Measurements from ENCODE around the gene ARL11. TPM values are rescaled to one million over a fixed set of nuclear protein-coding genes. Genes with fewer than 3 reads are reported as not detected.
"Not testable (repeated sequence)": the region's sequence is repeated elsewhere in the genome, so short reads cannot be mapped to it uniquely, and the experiment has no call there.

ARL11 gene
- total RNA-seq, 4 donors from 2014 or later, result 0.20 to 0.87 (median 0.25) TPM

- Histone ChIP-seq H3K4me3 (no peak overlapping the region), H3K27me3 (no peaks in the 10 kb centered on the region), H3K4me1 (no peaks in the 10 kb centered on the region), H3K27ac (no peak overlapping the region), H3K36me3 (no peaks in the 10 kb centered on the region), H3K9me3 (no peaks in the 10 kb centered on the region)
- DNase-seq (ENCODE audit: low spot score in 2 of 2), result no peak
- TF ChIP-seq EP300 (IDR thresholded peaks at IDR 0.05), result no peak
- 69 to 85% methylated on average over 2 of the region's 2 CpGs for WGBS, 2 donors
Observed at GRCh38 chr13:49596221-49596620, 32.1 kb upstream of the ARL11 start.

- no peaks in the 10 kb centered on the region for H3K4me1 ChIP-seq
- no peak for DNase-seq (ENCODE audit: low spot score in 2 of 2)
- no peaks in the 10 kb centered on the region for H3K9me3 ChIP-seq
- no peaks in the 10 kb centered on the region for H3K36me3 ChIP-seq
- no peak overlapping the region for H3K4me3 ChIP-seq
- no peaks in the 10 kb centered on the region for H3K27me3 ChIP-seq
- TF ChIP-seq EP300 (IDR thresholded peaks at IDR 0.05), result no peak
- H3K27ac ChIP-seq, result no peak overlapping the region
- WGBS, 2 donors, result 79 to 84% methylated on average over 10 to 11 of the region's 11 CpGs
Observed at GRCh38 chr13:49597043-49597641, 31.2 kb upstream of the ARL11 start.

GRCh38 chr13:49602005-49602404 lies 26.3 kb upstream of the ARL11 start:
- no peak overlapping the region for H3K27ac ChIP-seq
- no peaks in the 10 kb centered on the region for H3K9me3 ChIP-seq
- H3K4me3 ChIP-seq, result no peak overlapping the region
- peaks cover 0 to 8% (median 0%) of the 10 kb centered on the region in 4 donors for H3K4me1 ChIP-seq
- 64 to 78% methylated on average over 1 of the region's 1 CpG for WGBS, 2 donors
- no peak for DNase-seq (ENCODE audit: low spot score in 2 of 2)
- no peaks in the 10 kb centered on the region for H3K27me3 ChIP-seq
- TF ChIP-seq POLR2A (IDR thresholded peaks at IDR 0.05), result no peak
- TF ChIP-seq EP300 (IDR thresholded peaks at IDR 0.05), result no peak
- no peak for TF ChIP-seq CTCF (IDR thresholded peaks at IDR 0.05)
- H3K36me3 ChIP-seq, result no peaks in the 10 kb centered on the region

GRCh38 chr13:49602615-49603014 lies 25.7 kb upstream of the ARL11 start:
- not testable (repeated sequence) for H3K4me3 ChIP-seq; H3K27ac ChIP-seq; DNase-seq (ENCODE audit: low spot score in 2 of 2); H3K36me3 ChIP-seq; H3K9me3 ChIP-seq; H3K27me3 ChIP-seq; H3K4me1 ChIP-seq
- 79 to 87% methylated on average over 7 of the region's 7 CpGs for WGBS, 2 donors

- Histone ChIP-seq H3K27me3 (no peaks in the 10 kb centered on the region), H3K36me3 (no peaks in the 10 kb centered on the region), H3K4me1 (peaks cover 0 to 8% (median 0%) of the 10 kb centered on the region in 4 donors), H3K27ac (no peak overlapping the region), H3K4me3 (no peak overlapping the region), H3K9me3 (no peaks in the 10 kb centered on the region)
- TF ChIP-seq POLR2A (IDR thresholded peaks at IDR 0.05) (no peak), EP300 (IDR thresholded peaks at IDR 0.05) (no peak), CTCF (IDR thresholded peaks at IDR 0.05) (no peak)
- WGBS, 2 donors, result 46 to 49% methylated on average over 5 of the region's 5 CpGs
- DNase-seq (ENCODE audit: low spot score in 2 of 2), result no peak
Observed at GRCh38 chr13:49604570-49604969, 23.7 kb upstream of the ARL11 start.

GRCh38 chr13:49606747-49607648 lies 21.3 kb upstream of the ARL11 start:
- TF ChIP-seq EP300 (IDR thresholded peaks at IDR 0.05) (peak in 1 of 2 donors; percentile 46), POLR2A (IDR thresholded peaks at IDR 0.05) (no peak), CTCF (IDR thresholded peaks at IDR 0.05) (peak; percentile 69 to 83 (median 81))
- WGBS, 2 donors, result 29 to 36% methylated on average over 15 of the region's 15 CpGs
- Histone ChIP-seq H3K4me1 (peaks cover 0 to 8% (median 0%) of the 10 kb centered on the region in 4 donors), H3K27me3 (no peaks in the 10 kb centered on the region), H3K36me3 (no peaks in the 10 kb centered on the region), H3K9me3 (peaks cover 0 to 3% (median 0%) of the 10 kb centered on the region in 4 donors), H3K27ac (peak overlapping the region in 2 of 4 donors; percentile 51 to 74), H3K4me3 (peak overlapping the region in 3 of 4 donors; percentile 16 to 38 (median 20))
- peak; percentile 78 to 84 for DNase-seq (ENCODE audit: low spot score in 2 of 2)
